HUES6 (cell line): ENCODE data around the gene SLC10A4.

Experiments
- H3K27ac ChIP-seq: 2 replicates; pipeline ENCODE4 v1.7.0; 2013; ENCODE audit warnings: low read depth, mild to moderate bottlenecking, low read length, inconsistent platforms
- H3K27me3 ChIP-seq: 2 replicates; pipeline ENCODE4 v1.6.1; 2013; ENCODE audit warnings: low read length; ENCODE audit not compliant: control insufficient read depth, insufficient read depth
- H3K36me3 ChIP-seq: 2 replicates; pipeline ENCODE4 v1.6.1; 2013; ENCODE audit warnings: low read length; ENCODE audit not compliant: control insufficient read depth, insufficient read depth
- H3K4me1 ChIP-seq: 2 replicates; pipeline ENCODE4 v1.6.1; 2013; ENCODE audit warnings: low read length; ENCODE audit not compliant: control insufficient read depth, insufficient read depth
- H3K4me3 ChIP-seq: 2 replicates; pipeline ENCODE4 v1.5.1; 2013; ENCODE audit warnings: low read depth, low read length
- H3K9ac ChIP-seq: one replicate; pipeline ENCODE4 v1.6.1; 2013; ENCODE audit warnings: mild to moderate bottlenecking, low read length
- H3K9me3 ChIP-seq: 2 replicates; pipeline ENCODE4 v1.6.1; 2013; ENCODE audit warnings: low read depth, low read length; ENCODE audit not compliant: control insufficient read depth, insufficient read depth

The SLC10A4 gene

GRCh38 chr4:48489683-48490011 lies 6.5 kb downstream of the SLC10A4 start:
- peak overlapping the region; percentile 5 for H3K9ac ChIP-seq
- no peak overlapping the region for H3K27ac ChIP-seq
- no peaks in the 10 kb centered on the region for H3K36me3 ChIP-seq
- H3K9me3 ChIP-seq = no peaks in the 10 kb centered on the region
- H3K27me3 ChIP-seq = peaks cover 72% of the 10 kb centered on the region
- H3K4me3 ChIP-seq = peak overlapping the region; percentile 69
- peaks cover 13% of the 10 kb centered on the region; the same call in 1 of the 2 replicates for H3K4me1 ChIP-seq

GRCh38 chr4:48490012-48490679 lies 7.0 kb downstream of the SLC10A4 start, which contains the start of gene ZAR1:
ZAR1 (plus strand) TSS chr4:48490252; CDS start chr4:48490292, 40 bp downstream.
- Histone ChIP-seq H3K27me3 (peaks cover 67% of the 10 kb centered on the region), H3K36me3 (no peaks in the 10 kb centered on the region), H3K4me3 (peak within 1 kb of the TSS; percentile 69), H3K27ac (no peak within 1 kb of the TSS), H3K9ac (peak within 1 kb of the TSS; percentile 29), H3K4me1 (peaks cover 13% of the 10 kb centered on the region; the same call in 1 of the 2 replicates), H3K9me3 (no peaks in the 10 kb centered on the region)

GRCh38 chr4:48490680-48491513 lies 7.8 kb downstream of the SLC10A4 start:
- Histone ChIP-seq H3K4me1 (peaks cover 13% of the 10 kb centered on the region; the same call in 1 of the 2 replicates), H3K27ac (no peak overlapping the region), H3K9me3 (no peaks in the 10 kb centered on the region), H3K4me3 (peak overlapping the region; percentile 69), H3K9ac (peak overlapping the region; percentile 29), H3K27me3 (peaks cover 59% of the 10 kb centered on the region), H3K36me3 (no peaks in the 10 kb centered on the region)

GRCh38 chr4:48491514-48492176 lies 8.5 kb downstream of the SLC10A4 start:
- no peak overlapping the region for H3K27ac ChIP-seq
- peaks cover 13% of the 10 kb centered on the region; the same call in 1 of the 2 replicates for H3K4me1 ChIP-seq
- H3K9me3 ChIP-seq = no peaks in the 10 kb centered on the region
- H3K36me3 ChIP-seq = no peaks in the 10 kb centered on the region
- H3K9ac ChIP-seq = no peak overlapping the region
- peak overlapping the region; percentile 69 for H3K4me3 ChIP-seq
- peaks cover 58% of the 10 kb centered on the region for H3K27me3 ChIP-seq

GRCh38 chr4:48493452-48494100 lies 10.4 kb downstream of the SLC10A4 start:
- H3K4me1 ChIP-seq = peaks cover 13% of the 10 kb centered on the region; the same call in 1 of the 2 replicates
- peaks cover 2% of the 10 kb centered on the region for H3K36me3 ChIP-seq
- H3K4me3 ChIP-seq = no peak overlapping the region
- peaks cover 41% of the 10 kb centered on the region for H3K27me3 ChIP-seq
- no peak overlapping the region for H3K9ac ChIP-seq
- no peak overlapping the region for H3K27ac ChIP-seq
- H3K9me3 ChIP-seq = no peaks in the 10 kb centered on the region

GRCh38 chr4:48495941-48496340 lies 12.8 kb downstream of the SLC10A4 start:
- Histone ChIP-seq H3K4me3 (no peak overlapping the region), H3K27me3 (peaks cover 17% of the 10 kb centered on the region), H3K4me1 (peaks cover 10% of the 10 kb centered on the region; the same call in 1 of the 2 replicates), H3K36me3 (peaks cover 17% of the 10 kb centered on the region), H3K9ac (no peak overlapping the region), H3K27ac (no peak overlapping the region), H3K9me3 (no peaks in the 10 kb centered on the region)

GRCh38 chr4:48498895-48499294 lies 15.8 kb downstream of the SLC10A4 start:
- no peaks in the 10 kb centered on the region for H3K27me3 ChIP-seq
- 0 out of 2 replicates have a peak, but pooled peaks cover 3% of the 10 kb centered on the region for H3K4me1 ChIP-seq
- H3K4me3 ChIP-seq = no peak overlapping the region
- no peaks in the 10 kb centered on the region for H3K9me3 ChIP-seq
- H3K27ac ChIP-seq = no peak overlapping the region
- H3K9ac ChIP-seq = no peak overlapping the region
- peaks cover 29% of the 10 kb centered on the region for H3K36me3 ChIP-seq

GRCh38 chr4:48499551-48500066 lies 16.5 kb downstream of the SLC10A4 start:
- Histone ChIP-seq H3K9me3 (no peaks in the 10 kb centered on the region), H3K27ac (no peak overlapping the region), H3K36me3 (peaks cover 29% of the 10 kb centered on the region), H3K27me3 (no peaks in the 10 kb centered on the region), H3K4me1 (0 out of 2 replicates have a peak, but pooled peaks cover 3% of the 10 kb centered on the region), H3K9ac (no peak overlapping the region), H3K4me3 (no peak overlapping the region)

- Histone ChIP-seq H3K27ac (no peak overlapping the region), H3K27me3 (no peaks in the 10 kb centered on the region), H3K4me3 (no peak overlapping the region), H3K9ac (no peak overlapping the region), H3K36me3 (peaks cover 49% of the 10 kb centered on the region), H3K9me3 (no peaks in the 10 kb centered on the region), H3K4me1 (0 out of 2 replicates have a peak, but pooled peaks cover 3% of the 10 kb centered on the region)
These were observed 20.3 kb downstream of the SLC10A4 start for GRCh38 chr4:48503233-48504025.

GRCh38 chr4:48504026-48504330 lies 20.8 kb downstream of the SLC10A4 start:
- Histone ChIP-seq H3K9ac (no peak overlapping the region), H3K27me3 (no peaks in the 10 kb centered on the region), H3K36me3 (peaks cover 49% of the 10 kb centered on the region), H3K4me1 (no peaks in the 10 kb centered on the region), H3K4me3 (no peak overlapping the region), H3K27ac (no peak overlapping the region), H3K9me3 (no peaks in the 10 kb centered on the region)
